Spleen (tissue), 7 donors: Measurements from ENCODE around the gene ZEB1.

Experiments
- POLR2A ChIP-seq, 3 donors: fragments of 450-650 bp; IDR thresholded peaks; one replicate each; pipeline ENCODE4 v1.5.1; 2017; ENCODE audit warnings: antibody characterized with exemption in 3 of 3, mild to moderate bottlenecking in 1 of 3
- POLR2AphosphoS5 ChIP-seq, 3 donors: sonication (generic); formaldehyde crosslinking; IDR thresholded peaks; one replicate each; pipeline ENCODE4 v1.5.1; 2017; ENCODE audit warnings: antibody characterized with exemption in 3 of 3
- TF ChIP-seq, protein P1 (sequence below), 11 experiments: fragments of 200-600 bp in 7 of 11; fragments of 450-650 bp in 4 of 11; sonication (generic) in 4 of 11; IDR thresholded peaks in 8 of 11; conservative IDR thresholded peaks in 3 of 11; 1 replicate in 7 of 11; 2 replicates in 4 of 11; pipeline versions ENCODE4 v1.4.0 to v1.8.0; 2016 to 2021; ENCODE audit warnings: antibody characterized with exemption in 11 of 11, inconsistent platforms in 4 of 11, mild to moderate bottlenecking in 1 of 11
- donor health status: DM: no; HTN: no; CAD: no; lungs with moderate emphysema.
- donor health status: DM: no; HTN: no; CAD: no.
- donor health status: DM: no; HTN: no; CAD: no.

DNA sequence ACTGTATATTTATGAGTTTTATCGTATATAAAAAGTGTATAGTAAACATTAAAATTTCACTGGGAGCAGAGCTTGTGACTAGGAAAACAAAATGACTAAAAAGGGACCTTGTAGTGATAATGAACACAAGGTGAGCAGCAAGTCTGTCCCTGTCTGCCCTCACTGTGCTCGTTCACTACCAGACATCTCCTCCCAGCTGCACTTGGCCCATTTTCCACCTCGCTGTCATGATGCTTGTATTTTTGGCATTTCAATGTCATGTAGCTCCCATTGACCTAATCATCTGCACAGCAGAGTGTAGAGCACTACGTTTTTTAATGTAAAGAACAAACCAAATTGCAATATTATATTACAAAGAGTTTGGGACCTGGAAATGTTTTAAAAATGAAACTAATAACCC, 207.2 kb downstream of the ZEB1 start:
- no peak for TF ChIP-seq POLR2A (IDR thresholded peaks at IDR 0.05)
- TF ChIP-seq, protein P1, sequence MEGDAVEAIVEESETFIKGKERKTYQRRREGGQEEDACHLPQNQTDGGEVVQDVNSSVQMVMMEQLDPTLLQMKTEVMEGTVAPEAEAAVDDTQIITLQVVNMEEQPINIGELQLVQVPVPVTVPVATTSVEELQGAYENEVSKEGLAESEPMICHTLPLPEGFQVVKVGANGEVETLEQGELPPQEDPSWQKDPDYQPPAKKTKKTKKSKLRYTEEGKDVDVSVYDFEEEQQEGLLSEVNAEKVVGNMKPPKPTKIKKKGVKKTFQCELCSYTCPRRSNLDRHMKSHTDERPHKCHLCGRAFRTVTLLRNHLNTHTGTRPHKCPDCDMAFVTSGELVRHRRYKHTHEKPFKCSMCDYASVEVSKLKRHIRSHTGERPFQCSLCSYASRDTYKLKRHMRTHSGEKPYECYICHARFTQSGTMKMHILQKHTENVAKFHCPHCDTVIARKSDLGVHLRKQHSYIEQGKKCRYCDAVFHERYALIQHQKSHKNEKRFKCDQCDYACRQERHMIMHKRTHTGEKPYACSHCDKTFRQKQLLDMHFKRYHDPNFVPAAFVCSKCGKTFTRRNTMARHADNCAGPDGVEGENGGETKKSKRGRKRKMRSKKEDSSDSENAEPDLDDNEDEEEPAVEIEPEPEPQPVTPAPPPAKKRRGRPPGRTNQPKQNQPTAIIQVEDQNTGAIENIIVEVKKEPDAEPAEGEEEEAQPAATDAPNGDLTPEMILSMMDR (IDR thresholded peaks at IDR 0.05 in 8 of 11, conservative IDR thresholded peaks at IDR 0.05 in 3 of 11) = no peak
- TF ChIP-seq POLR2AphosphoS5 (IDR thresholded peaks at IDR 0.05) = no peak
